Right kidney (tissue), 1 donor: ENCODE measurements around the gene PDE5A.
"Not testable (repeated sequence)": the region's sequence is repeated elsewhere in the genome, so short reads cannot be mapped to it uniquely, and the experiment has no call there.

Experiments
- DNase-seq: peaks from one replicate; pipeline ENCODE4 v3.0.0-alpha.2; 2016

Gene PDE5A

GRCh38 chr4:119646347-119647071 is 17.9 kb upstream of the PDE5A start:
- no peak for DNase-seq

- DNase-seq = no peak
Measured at GRCh38 chr4:119643306-119644042, 14.9 kb upstream of the PDE5A start.

GRCh38 chr4:119641765-119642164 is 13.2 kb upstream of the PDE5A start:
- no peak for DNase-seq

GRCh38 chr4:119638359-119638758 is 9.8 kb upstream of the PDE5A start:
- DNase-seq = no peak

- DNase-seq = not testable (repeated sequence)
Measured at GRCh38 chr4:119636851-119637250, 8.2 kb upstream of the PDE5A start.

- DNase-seq = no peak
Measured at GRCh38 chr4:119632216-119632615, 3.6 kb upstream of the PDE5A start.

GRCh38 chr4:119629142-119629471 is 503 bp upstream of the PDE5A start:
- DNase-seq = no peak

GRCh38 chr4:119627267-119628255 is 1.0 kb downstream of the PDE5A start:
- DNase-seq = peak; percentile 90

- DNase-seq = no peak
Measured at GRCh38 chr4:119626943-119627266, 1.7 kb downstream of the PDE5A start.

- peak; percentile 37 for DNase-seq
Measured at GRCh38 chr4:119626420-119626819, 2.2 kb downstream of the PDE5A start.

GRCh38 chr4:119625761-119626160 is 2.8 kb downstream of the PDE5A start:
- no peak for DNase-seq

GRCh38 chr4:119624356-119624755 is 4.2 kb downstream of the PDE5A start:
- no peak for DNase-seq

- DNase-seq = no peak
Measured at GRCh38 chr4:119623025-119623424, 5.6 kb downstream of the PDE5A start.

GRCh38 chr4:119615068-119615719 is 13.4 kb downstream of the PDE5A start:
- DNase-seq = no peak

GRCh38 chr4:119604266-119604665 is 24.3 kb downstream of the PDE5A start:
- no peak for DNase-seq

- no peak for DNase-seq
Measured at GRCh38 chr4:119602366-119602765, 26.2 kb downstream of the PDE5A start.

- DNase-seq = no peak
Measured at GRCh38 chr4:119598521-119598920, 30.1 kb downstream of the PDE5A start.

- no peak for DNase-seq
Measured at GRCh38 chr4:119597377-119597776, 31.2 kb downstream of the PDE5A start.

- no peak for DNase-seq
Measured at GRCh38 chr4:119593698-119594097, 34.9 kb downstream of the PDE5A start.

- no peak for DNase-seq
Measured at GRCh38 chr4:119592830-119593229, 35.8 kb downstream of the PDE5A start.

GRCh38 chr4:119589165-119589564 is 39.4 kb downstream of the PDE5A start:
- DNase-seq = no peak

GRCh38 chr4:119587796-119588195 is 40.8 kb downstream of the PDE5A start:
- DNase-seq = no peak

- DNase-seq = no peak
Measured at GRCh38 chr4:119585771-119586170, 42.8 kb downstream of the PDE5A start.
